ENCODE measurements around the gene TBC1D10B.
"Not testable (repeated sequence)": the region's sequence is repeated elsewhere in the genome, so short reads cannot be mapped to it uniquely, and the experiment has no call there.

TBC1D10B gene

GRCh38 chr16:30318647-30319046 is 51.6 kb downstream of the TBC1D10B start:
- not testable (repeated sequence) for DNase-seq

- not testable (repeated sequence) for DNase-seq
These were observed 59.4 kb downstream of the TBC1D10B start for GRCh38 chr16:30310937-30311336.

GRCh38 chr16:30309255-30309654 is 61.0 kb downstream of the TBC1D10B start:
- not testable (repeated sequence) for DNase-seq

Measured in CD4-positive, alpha-beta T cell treated with Interleukin-1 beta for 1 hour (primary cell).